Stimulated activated CD8-positive, alpha-beta memory T cell treated with anti-CD3 and anti-CD28 coated beads, Interleukin-4, amount 100 ng/mL, for 24 hours (primary cell): ENCODE results near the gene LLGL2.
"Not testable (repeated sequence)": the region's sequence is repeated elsewhere in the genome, so short reads cannot be mapped to it uniquely, and the experiment has no call there.

Source experiments
- DNase-seq: peaks from one replicate; pipeline ENCODE4 v3.0.0-alpha.2; 2020; ENCODE audit warnings: low read depth

LLGL2 gene

GRCh38 chr17:75571197-75571884 is 45.8 kb downstream of the LLGL2 start:
- no peak for DNase-seq

GRCh38 chr17:75571885-75572215 is 46.4 kb downstream of the LLGL2 start:
- no peak for DNase-seq

DNA sequence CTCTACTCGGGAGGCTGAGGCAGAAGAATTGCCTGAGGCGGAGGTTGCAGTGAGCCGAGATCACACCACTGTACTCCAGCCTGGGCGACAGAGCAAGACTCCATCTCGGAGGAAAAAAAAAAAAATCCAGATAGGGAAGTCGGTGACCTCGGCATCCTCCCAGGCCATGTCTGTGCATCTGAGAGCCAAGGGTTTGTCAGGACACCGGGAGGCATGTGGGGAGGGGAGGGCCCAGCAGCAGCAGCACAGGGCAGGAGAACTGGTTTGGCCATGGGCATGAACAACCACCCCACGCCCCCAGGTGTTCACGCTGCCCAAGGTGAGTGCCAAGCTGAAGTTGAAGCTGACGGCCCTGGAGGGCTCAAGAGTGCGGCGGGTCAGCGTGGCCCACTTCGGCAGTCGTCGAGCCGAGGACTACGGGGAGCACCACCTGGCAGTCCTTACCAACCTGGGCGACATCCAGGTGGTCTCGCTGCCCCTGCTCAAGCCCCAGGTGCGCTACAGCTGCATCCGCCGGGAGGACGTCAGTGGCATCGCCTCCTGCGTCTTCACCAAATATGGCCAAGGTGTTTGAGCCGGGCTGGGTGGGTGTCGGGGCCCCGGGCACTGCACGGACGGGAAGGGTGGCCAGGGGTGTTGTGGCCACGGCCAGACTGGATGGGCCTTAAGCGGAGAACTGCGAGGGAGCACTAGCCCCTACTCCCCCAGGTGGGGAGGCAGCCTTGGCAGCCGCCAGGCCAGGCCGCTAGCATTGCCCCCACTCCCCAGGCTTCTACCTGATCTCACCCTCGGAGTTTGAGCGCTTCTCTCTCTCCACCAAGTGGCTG is 47.4 kb downstream of the LLGL2 start:
- no peak for DNase-seq

DNA sequence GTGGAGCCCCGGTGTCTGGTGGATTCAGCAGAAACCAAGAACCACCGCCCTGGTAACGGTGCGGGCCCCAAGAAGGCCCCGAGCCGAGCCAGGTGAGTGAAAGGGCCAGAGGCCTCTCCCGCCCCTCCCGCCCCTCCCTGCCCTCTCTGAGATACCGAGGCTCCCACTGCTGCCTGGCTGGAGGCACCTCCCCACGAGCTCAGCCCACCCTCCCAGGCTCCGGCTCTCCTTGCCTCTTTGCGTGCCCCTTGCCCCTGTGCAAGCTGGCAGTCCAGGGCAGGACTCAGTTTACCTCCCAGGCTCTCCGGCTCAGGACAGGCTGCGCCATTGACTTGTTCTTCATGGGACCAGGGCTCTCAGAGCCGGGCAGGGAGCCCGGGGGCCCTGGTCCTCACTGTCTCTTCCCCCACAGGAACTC is 48.1 kb downstream of the LLGL2 start:
- no peak for DNase-seq

- no peak for DNase-seq
Observed at GRCh38 chr17:75573994-75574393, 48.5 kb downstream of the LLGL2 start.

- no peak for DNase-seq
Observed at GRCh38 chr17:75574404-75575036, 49.0 kb downstream of the LLGL2 start.

DNA sequence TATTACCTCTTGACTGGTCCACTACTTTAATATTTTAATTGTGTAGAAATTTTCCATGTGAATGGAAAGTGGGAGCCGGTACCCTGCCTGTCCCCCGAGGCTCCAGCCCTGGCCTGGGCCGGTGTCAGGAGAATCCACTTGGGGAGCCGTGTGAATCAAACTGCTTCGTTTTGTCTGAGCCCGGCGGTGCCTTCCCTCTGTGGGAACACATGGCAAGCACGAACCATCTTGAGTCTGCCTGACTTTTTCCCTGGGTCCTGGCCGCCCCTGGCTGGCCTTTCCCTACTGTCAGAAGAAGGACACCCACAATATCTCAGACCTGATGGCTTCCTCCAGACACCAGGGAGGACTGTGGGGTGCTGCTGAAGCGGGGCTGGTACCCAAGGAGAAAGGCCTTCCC is 49.7 kb downstream of the LLGL2 start:
- DNase-seq, result no peak

DNA sequence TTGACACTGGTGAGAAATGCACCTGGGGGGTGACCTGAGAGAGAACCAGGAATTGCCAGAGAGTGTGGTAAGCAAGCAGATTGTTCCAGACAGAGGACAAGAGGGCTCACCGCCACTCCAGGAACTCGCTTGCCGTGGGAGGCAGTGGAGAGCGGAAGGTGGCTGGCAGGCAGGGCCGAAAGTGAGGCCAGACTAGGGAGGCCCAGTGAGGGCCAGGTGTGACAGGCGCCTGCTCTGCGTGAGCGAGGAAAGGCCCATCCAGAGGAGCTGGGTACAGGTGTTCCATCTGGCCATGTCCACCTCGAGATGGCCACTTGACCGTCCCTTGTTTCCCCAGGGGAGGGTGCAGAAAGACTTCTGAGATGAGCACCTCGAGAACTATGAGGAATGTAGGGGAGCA is 50.2 kb downstream of the LLGL2 start:
- no peak for DNase-seq

- DNase-seq, result no peak
Observed at GRCh38 chr17:75576661-75577060, 51.2 kb downstream of the LLGL2 start.

DNA sequence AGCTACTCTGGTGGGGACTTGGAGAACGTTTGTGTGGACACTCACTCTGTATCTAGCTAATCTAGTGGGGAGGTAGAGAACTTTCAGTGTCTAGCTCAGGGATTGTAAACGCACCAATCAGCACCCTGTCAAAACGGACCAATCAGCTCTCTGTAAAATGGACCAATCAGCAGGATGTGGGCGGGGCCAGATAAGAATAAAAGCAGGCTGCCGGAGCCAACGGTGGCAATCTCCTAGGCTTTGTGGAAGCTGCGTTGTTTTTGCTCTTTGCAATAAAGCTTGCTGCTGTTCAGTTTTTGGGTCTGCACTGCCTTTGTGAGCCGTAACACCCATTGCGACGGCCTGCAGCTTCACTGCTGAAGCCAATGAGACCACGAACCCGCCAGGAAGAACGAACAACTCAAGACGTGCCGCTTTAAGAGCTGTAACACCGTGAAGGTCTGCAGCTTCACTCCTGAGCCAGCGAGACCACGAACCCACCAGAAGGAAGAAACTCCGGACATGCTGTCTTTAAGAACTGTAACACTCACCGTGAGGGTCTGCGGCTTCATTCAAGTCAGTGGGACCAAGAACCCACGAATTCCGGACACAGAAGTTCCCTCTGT is 55.7 kb downstream of the LLGL2 start:
- DNase-seq, result peak; percentile 45

DNA sequence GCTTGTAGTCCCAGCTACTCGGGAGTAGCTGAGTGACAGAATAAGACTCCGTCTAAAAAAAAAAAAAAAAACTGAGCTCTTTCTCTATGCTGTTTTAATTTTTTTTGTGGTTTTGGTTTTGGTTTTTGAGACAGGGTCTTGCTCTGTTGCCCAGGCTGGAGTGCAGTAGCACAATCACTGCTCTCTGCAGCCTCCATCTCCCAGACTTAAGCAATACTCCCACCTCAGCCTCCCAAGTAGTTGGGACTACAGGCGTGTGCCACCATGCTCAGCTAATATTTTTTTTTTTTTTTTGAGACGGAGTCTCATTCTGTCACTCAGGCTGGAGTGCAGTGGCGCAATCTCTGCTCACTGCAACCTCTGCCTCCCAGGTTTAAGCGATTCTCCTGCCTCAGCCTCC is 57.7 kb downstream of the LLGL2 start:
- DNase-seq, result not testable (repeated sequence)

DNA sequence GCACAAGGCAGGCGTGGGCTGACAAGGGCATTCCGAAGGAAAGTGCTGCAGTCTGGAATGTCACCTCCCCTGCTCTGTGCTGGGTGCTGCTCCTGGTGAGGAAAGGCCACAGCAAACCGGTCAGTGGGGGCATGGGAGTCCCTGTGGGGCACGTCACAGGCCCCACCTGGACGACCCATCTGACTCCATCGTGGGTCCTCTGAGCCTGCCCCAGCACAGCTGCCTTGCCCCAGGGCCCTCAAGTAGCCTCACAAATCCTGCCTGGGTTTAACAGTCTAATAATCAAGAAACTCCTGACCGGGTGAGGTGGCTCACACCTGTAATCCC is 59.3 kb downstream of the LLGL2 start:
- no peak for DNase-seq

GRCh38 chr17:75587675-75588595 is 62.4 kb downstream of the LLGL2 start, which contains the start of gene MYO15B:
Gene MYO15B (plus strand): TSS chr17:75587800. CDS start chr17:75588058, 258 bp downstream.
- peak; percentile 60 for DNase-seq

GRCh38 chr17:75588596-75589011 is 63.1 kb downstream of the LLGL2 start:
- DNase-seq, result no peak

DNA sequence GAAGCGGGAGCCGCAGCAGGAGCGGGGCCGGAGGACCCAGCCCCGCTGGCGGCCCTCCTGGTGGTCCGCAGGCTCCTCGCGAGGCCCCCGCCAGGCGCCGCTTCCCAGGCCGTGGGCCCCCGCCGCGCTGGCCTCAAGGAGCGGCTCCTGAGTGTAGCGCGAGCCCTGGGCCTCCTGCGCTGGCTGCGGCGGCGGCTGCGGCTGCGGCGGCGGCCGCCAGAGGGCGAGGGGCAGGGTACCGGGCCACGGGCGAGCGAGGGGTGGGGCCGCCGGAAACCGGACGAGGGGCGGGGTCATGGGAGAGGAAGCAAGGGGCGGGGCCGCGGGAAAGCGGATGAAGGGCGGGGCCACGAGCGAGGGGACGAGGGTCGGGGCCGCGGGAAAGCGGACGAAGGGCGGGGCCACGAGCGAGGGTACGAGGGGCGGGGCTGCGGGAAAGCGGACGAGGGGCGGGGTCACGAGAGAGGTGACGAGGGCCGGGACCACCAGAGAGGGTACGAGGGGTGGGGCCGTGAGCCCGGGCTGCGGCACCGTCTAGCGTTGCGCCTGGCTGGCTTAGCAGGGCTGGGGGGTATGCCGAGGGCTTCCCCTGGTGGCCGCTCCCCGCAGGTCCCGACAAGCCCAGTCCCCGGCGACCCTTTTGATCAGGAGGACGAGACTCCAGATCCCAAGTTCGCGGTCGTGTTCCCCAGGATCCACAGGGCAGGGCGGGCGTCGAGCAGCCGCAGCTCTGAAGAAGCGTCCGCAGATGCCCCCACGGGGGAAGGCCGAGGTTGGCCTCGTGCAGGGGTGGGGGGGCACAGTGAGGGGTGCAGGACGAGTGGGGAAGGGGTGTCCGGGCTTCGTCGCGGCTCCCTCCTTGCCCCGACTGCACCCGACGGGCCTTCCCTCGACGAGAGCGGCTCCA is 63.8 kb downstream of the LLGL2 start:
- DNase-seq, result peak; percentile 91

GRCh38 chr17:75589919-75590303 is 64.4 kb downstream of the LLGL2 start:
- no peak for DNase-seq

DNA sequence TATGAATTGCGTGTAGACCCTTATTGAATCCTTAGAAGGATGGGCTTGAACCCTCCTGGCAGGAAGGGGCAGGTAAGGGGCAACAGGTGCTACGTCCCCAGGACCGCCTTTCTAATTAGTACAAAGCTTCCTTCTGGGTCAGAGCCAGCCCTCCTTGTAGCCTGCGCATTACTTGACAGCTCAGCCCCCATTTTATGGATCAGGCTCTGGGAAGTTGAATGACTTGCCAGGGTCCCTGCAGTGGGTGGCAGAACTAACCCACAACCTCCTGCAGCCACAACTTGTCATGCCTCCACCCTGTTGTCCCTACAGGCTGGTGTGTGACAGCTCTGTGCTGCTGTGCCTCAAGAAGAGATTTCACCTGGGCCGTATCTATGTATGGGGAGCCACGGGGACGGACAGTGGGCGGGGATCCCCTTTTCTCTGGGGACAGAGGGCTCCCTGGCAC is 64.8 kb downstream of the LLGL2 start:
- DNase-seq, result no peak

DNA sequence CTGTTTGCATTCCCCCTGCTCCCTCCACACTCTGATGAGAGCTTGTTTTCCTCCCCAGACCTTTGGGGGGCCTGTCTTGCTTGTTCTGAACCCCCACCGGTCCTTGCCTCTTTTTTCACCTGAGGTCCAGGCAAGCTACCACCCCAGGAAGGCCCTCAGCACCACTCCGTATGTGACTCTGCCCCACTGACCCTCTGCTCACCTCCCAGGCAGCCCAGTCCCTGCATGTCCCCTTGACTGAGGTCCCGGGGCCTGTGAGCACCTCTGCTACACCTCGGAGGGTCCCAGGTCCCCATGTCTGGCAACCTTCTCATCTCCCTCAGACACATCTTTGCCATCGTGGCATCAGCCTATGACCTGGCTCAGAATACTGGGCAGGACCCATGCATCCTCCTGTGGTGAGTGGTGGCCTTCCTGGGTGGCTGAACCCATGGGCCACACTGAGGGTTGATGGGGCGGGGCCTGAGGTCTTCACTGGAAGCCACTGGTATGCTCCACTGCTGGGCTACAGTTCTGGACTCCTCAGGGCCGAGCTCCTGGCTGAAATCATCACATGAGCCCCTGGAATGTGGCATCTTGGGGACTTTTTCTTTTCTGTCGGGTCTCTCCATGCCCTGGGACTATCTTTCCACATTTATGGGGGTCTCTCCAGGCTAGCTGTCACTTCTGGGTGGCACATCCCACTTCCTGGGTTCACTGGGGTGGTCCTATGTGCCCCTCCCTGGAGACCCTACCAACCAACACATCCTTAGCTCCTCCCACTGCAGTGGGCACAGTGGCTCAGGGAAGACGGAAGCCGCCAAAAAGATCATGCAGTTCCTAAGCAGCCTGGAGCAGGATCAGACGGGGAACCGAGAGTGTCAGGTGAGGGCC is 65.6 kb downstream of the LLGL2 start:
- DNase-seq, result no peak

DNA sequence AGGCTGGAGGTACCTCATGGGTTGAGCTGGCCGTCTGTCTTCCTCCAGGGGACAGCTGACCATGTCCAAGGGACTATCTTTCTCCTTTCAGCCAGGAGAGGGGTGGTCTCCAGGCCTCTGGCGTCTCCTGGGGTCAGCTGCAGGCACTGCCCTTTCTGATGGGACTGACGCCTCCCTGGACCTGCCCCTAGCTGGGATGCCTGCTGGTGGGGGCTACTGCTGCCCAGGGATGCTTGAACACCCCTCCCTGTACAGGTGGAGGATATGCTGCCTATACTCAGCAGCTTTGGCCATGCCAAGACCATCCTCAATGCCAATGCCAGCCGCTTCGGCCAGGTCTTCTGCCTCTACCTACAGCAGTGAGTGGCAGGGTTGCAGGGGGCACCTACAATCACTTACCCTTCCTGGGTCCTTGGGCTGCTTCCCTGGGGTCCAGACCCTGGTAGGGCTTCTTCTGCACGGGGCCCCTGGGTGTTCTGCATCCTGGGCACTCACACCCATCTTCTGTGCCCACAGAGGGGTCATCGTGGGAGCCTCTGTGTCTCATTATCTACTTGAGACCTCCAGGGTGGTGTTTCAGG is 66.3 kb downstream of the LLGL2 start:
- no peak for DNase-seq
